Stimulated activated CD4-positive, alpha-beta T cell treated with anti-CD3 and anti-CD28 coated beads, TNF-alpha, amount 100 ng/mL, for 1 hour (primary cell): Measurements from ENCODE around the gene OR4X2.
"Not testable (repeated sequence)": the region's sequence is repeated elsewhere in the genome, so short reads cannot be mapped to it uniquely, and the experiment has no call there.

Experiments
- DNase-seq, 3 donors: peaks; one replicate each; pipeline ENCODE4 v3.0.0-alpha.2; 2020; ENCODE audit warnings: low read depth in 3 of 3, low spot score in 1 of 3

The OR4X2 gene, protein sequence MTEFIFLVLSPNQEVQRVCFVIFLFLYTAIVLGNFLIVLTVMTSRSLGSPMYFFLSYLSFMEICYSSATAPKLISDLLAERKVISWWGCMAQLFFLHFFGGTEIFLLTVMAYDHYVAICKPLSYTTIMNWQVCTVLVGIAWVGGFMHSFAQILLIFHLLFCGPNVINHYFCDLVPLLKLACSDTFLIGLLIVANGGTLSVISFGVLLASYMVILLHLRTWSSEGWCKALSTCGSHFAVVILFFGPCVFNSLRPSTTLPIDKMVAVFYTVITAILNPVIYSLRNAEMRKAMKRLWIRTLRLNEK

DNA sequence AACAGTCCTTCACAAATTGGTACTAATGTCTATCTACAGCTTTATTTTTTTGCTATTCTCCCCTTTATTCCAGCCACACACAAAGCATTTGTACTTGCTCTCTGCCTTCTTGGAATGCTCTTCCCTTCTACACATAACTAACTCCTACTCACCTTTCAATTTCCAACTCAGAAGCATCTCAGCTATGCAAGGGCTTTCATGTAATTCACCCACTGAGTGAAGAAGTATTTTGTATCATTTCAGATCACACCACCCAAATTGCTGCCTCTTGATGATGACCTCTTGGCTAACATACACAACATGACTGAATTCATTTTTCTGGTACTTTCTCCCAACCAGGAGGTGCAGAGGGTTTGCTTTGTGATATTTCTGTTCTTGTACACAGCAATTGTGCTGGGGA lies at the start of gene OR4X2:
Gene OR4X2 (plus strand): TSS at position 301 of the 400 bp plus-strand sequence. CDS start 0 bp downstream, at position 301.
- no peak for DNase-seq

DNA sequence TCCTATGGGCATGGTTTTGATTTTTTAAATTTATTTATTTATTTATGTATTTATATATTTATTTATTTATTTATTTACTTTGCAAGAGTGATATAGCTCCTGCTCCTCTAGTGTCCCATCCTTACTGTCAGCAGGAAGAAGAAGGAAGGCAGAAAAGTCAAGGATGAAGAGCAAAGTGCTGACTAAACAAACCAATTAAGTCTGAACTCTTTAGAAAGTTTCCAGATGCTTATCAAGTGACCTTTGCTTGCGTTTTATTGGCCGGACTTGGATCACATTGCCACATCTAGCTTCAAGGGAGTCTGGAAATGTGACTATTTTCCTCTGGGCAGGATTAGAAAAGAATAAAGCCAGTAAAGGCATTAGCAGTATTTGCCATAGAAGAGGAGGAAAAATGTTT lies 37.0 kb upstream of the OR4X2 start:
- DNase-seq: no peak

DNA sequence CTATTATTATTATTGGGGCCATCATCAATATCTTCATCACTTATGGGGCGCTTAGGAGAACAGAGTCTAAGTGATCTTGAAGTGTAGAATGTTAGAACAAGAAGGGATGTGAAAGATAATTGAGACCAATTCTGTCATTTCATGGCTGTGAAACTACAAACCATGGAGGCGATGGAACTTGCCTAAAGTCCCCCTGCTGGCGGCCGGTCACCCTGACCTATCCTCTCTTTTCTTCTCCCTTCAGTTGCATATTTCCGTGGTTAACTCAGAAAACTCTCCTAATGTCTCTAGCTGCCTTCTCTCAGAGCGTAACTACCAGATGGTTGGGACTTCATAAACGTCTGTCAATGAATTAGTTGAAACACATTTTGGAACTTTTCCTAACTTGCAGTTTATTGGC lies 34.9 kb upstream of the OR4X2 start:
- no peak for DNase-seq

DNA sequence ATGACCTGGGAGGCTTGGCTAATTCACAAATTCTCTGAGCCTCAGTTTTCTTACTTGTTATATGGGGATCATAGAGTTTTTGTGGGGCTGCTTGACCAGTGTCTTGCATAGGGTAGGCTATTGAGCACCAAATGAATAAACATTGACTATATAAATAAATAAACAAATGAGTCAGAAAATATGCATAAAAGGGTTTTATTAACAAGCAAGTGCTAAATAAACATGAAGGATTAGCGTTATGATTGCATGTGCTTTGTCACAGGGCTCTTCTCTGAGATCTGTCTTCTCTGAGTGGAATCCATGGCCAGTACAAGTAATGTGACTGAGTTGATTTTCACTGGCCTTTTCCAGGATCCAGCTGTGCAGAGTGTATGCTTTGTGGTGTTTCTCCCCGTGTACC lies 28.4 kb upstream of the OR4X2 start, which contains the start of gene OR4B1:
Gene OR4B1 (plus strand): TSS at position 301 of the 400 bp plus-strand sequence. CDS start 0 bp downstream, at position 301.
- DNase-seq: no peak

DNA sequence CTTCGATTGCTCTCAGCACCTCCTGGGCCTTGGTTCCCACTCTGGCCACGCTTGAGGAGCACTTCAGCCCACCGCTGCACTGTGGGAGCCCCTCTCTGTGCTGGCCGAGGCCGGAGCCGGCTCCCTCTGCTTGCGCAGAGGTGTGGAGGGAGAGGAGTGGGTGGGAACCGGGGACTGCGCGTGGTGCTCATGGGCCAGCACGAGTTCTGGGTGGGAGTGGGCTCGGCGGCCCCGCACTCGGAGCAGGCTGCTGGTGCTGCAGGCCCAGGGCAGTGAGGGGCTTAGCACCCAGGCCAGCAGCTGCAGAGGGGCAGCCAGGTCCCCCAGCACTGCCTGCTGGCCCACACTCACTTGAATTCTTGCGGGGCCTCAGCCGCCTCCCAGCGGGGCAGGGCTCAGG lies 16.1 kb upstream of the OR4X2 start:
- no peak for DNase-seq

DNA sequence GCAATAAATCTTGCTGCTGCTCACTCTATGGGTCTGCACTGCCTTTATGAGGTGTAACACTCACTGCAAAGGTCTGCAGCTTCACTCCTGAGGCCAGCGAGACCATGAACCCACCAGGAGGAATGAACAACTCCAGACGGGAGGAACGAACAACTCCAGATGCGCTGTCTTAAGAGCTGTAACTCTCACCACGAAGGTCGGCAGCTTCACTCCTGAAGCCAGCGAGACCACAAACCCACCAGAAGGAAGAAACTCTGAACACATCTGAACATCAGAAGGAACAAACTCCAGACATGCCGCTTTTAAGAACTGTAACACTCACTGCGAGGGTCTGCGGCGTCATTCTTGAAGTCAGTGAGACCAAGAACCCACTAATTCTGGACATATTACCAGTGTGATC lies 14.8 kb upstream of the OR4X2 start:
- DNase-seq: not testable (repeated sequence)

DNA sequence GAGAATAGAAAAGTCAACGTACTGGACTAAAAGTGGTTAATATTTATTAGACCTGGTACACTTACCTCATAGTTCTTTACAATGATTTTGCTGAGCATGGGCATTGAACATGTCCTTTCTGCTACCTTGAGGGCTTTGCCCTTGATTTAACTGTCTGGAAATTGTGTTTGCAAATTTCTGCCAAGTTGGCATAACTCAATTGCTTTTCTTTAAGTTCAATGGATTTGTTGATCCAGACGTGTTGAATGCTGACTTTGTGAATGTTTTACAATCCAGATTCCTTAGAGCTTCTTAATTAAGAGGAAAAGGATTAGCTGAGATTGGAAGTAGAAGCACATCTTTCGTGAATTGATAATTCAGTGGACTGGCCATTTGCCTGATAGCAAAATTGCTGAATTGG lies 7.2 kb upstream of the OR4X2 start:
- DNase-seq: no peak

DNA sequence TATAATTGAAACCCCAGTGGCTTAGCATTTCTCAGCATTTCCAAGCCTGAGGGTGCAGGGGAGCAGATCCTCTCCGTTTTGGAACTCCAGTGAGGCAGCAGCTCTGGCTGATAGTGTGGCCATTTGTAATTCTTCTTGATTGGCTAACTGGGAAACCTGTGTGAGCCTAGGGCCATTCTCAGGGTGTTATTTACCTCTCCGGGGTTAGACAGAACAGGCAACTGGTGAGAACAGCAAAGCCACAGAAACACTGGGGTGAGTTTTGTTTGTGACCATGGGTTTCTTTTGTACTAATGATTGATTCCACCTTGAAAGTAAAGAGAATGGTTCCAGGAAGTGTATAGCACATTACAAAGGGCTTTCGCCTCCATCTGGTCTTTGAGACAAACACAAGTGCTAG lies 2.4 kb upstream of the OR4X2 start:
- no peak for DNase-seq

DNA sequence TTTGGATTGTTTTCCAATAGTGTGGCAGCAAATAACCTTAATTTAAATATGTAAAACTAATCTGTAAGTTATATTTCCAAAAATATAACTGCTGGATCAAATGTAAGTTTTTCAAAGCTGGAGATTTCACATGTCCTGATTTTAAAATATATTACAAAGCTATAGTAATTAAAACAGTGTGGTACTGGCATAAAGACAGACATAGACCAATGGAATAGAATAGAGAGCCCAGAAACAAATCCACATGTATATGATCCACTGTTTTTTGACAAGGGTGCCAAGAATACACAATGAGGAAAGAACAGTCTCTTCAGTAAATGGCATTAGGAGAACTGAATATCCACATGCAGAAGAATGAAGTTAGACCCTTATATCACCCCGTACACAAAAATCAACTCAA lies 4.0 kb downstream of the OR4X2 start:
- DNase-seq: no peak

DNA sequence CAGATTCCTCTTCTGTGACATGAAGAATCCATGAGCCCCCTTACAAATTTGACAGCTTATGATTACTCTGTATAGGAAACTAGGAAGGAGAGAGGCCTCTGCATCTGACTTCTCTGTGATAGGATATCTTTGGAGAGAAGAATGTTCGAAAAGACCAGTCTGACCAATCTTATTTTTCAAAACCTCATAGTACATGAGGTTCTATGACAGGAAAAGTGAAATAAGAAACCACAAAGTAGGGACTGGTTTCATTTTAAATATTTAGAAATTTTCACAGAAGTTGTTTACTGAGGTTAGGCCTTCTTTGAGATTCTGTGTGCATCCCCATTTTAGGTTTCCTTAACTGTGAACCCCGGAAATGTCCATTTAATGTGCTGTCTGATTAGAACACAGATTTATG lies 16.7 kb downstream of the OR4X2 start:
- DNase-seq: no peak

DNA sequence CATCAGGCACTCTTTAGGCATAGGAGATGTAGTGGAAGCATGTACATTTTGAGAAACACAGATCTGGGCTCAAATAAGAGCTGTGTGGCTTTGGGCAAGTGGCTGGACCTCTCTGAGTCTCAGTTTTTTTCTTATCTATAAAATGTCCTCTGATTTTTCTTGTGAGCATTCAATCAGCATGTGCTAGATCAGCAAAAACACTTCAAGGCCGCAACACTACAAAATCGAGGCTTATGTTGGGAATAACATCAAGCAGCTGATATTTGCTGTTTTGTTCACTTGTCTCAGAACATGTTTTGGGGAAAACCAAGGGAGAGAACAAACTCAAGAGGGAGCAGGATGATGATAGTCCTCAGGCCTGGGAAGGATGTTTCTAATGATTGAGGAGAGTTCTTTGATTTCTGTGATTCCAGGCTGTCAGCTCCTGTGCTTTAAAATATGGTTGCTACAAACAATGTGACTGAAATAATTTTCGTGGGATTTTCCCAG lies 18.6 kb downstream of the OR4X2 start, which contains the start of gene OR4X1:
Gene OR4X1 (plus strand): TSS at position 439 of the 489 bp plus-strand sequence. CDS start 0 bp downstream, at position 439.
- no peak for DNase-seq

DNA sequence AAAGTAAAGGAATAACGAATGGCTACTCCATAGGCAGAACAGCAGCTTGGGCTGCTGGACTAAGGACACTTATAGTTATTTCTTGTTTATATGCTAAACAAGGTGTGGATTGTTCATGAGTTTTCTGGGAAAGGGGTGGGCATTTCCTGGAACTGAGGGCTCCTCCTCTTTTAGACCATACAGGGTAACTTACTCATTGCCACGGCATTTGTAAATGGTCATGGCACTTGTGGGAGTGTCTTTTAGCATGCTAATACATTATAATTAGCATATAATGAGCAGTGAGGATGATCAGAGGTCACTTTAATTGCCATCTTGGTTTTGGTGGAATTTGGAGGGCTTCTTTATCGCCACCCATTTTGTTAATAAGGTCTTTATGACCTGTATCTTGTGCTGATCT lies 25.7 kb downstream of the OR4X2 start:
- no peak for DNase-seq

DNA sequence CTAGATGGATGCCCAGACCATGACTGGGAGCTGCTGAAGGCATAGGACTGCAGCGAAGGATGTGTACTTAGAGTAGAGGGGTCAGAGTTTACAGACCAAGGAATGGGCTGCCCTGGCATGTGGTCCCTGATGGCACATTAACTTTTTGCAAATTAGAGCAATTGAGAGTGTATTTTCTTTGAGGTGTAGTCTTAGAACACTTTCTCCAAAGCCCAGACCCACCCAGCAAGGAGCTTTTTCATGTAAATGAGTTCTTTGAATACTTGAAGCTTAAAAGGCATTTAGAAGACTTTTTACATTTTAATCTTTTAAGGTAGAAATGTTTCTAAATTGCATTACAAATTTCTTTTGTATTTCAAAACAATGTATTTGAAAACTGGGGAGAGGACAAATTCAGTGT lies 27.7 kb downstream of the OR4X2 start:
- no peak for DNase-seq
